A549 (cell line): Measurements from ENCODE around the gene SYCN.

ENCODE experiments used
- BHLHE40 ChIP-seq: IDR thresholded peaks from 2 replicates; pipeline ENCODE4 v1.6.1; 2012; ENCODE audit warnings: low read depth, low read length, inconsistent platforms
- CHD2 ChIP-seq: fragments of 150-350 bp; IDR thresholded peaks from 2 replicates; pipeline ENCODE4 v1.6.1; 2014; ENCODE audit warnings: low read length; ENCODE audit not compliant: partially characterized antibody
- KDM1A ChIP-seq: fragments of 200-600 bp; sonication (generic); IDR thresholded peaks from 2 replicates; pipeline ENCODE4 v1.6.1; 2016; ENCODE audit warnings: low read depth, mild to moderate bottlenecking
- POLR2A ChIP-seq: IDR thresholded peaks from 2 replicates; pipeline ENCODE4 v1.6.1; 2012; ENCODE audit warnings: mild to moderate bottlenecking, low read length
- POLR2AphosphoS2 ChIP-seq: conservative IDR thresholded peaks from 2 replicates; pipeline ENCODE4 v1.6.1; 2012; ENCODE audit warnings: low read length, improper control_type of control experiment, inconsistent platforms
- TF ChIP-seq, protein P1 (sequence below): fragments of 200-600 bp; sonication (generic); IDR thresholded peaks from 2 replicates; pipeline ENCODE4 v1.6.1; 2016; ENCODE audit warnings: antibody characterized with exemption, mild to moderate bottlenecking, moderate library complexity
- TF ChIP-seq, protein P2 (sequence below): fragments of >200 bp; sonication (Bioruptor Twin); formaldehyde crosslinking; IDR thresholded peaks from 3 replicates; pipeline ENCODE4 v1.5.1; 2016
- TF ChIP-seq, protein P3 (sequence below): fragments of 450-650 bp; IDR thresholded peaks from 2 replicates; pipeline ENCODE4 v1.6.1; 2014; ENCODE audit warnings: antibody characterized with exemption
- TF ChIP-seq, protein P4 (sequence below): IDR thresholded peaks from 2 replicates; pipeline ENCODE4 v1.6.1; 2012
- TF ChIP-seq, protein P5 (sequence below): IDR thresholded peaks from 2 replicates; pipeline ENCODE4 v1.6.1; 2012

DNA sequence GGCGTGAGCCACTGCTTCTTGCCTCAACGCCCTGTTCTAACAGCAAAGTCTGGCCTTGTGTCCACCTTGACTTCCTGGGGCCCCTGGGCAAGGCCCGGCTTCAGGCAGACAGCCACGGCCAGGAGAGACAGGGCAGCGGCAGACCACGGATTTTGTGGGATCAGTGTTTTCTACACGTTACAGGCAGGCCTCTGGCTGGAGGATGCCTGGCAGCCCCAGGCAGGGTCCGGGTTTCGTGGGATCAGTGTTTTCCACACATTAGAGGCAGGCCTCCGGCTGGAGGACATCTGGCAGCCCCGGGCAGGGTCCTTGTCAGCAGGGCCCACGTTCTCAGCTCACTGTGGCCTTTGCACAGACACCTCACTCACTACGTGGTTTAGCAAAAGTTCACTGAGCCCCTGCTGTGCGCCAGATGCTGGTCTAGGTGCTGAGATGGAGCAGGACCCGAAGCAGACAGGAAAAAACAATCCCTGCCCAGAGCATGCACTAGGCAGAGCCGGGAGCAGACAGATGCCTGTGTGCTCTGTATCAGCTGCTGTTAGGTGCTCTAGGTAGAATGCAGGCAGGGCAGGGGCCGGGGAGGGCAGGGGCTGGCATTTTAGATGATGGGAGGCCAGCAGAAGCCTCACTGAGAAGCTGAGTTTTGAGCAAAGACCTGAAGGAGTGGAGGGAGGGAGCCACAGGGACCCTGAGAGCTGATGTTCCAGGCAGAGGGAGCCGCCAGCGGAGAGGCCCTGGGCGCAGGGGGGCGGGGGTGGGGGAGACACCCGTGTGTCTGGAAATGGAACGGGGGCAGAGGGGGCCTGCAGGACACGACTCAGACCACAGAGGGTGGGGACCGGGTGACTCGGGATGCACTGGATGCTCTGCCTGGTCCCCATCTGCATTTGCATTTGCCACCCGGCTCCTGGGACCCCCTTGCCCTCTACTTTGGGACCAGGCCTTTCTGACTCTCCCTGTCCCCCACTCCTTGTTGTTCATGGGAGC is 32.3 kb downstream of the SYCN start:
- TF ChIP-seq, protein P1, sequence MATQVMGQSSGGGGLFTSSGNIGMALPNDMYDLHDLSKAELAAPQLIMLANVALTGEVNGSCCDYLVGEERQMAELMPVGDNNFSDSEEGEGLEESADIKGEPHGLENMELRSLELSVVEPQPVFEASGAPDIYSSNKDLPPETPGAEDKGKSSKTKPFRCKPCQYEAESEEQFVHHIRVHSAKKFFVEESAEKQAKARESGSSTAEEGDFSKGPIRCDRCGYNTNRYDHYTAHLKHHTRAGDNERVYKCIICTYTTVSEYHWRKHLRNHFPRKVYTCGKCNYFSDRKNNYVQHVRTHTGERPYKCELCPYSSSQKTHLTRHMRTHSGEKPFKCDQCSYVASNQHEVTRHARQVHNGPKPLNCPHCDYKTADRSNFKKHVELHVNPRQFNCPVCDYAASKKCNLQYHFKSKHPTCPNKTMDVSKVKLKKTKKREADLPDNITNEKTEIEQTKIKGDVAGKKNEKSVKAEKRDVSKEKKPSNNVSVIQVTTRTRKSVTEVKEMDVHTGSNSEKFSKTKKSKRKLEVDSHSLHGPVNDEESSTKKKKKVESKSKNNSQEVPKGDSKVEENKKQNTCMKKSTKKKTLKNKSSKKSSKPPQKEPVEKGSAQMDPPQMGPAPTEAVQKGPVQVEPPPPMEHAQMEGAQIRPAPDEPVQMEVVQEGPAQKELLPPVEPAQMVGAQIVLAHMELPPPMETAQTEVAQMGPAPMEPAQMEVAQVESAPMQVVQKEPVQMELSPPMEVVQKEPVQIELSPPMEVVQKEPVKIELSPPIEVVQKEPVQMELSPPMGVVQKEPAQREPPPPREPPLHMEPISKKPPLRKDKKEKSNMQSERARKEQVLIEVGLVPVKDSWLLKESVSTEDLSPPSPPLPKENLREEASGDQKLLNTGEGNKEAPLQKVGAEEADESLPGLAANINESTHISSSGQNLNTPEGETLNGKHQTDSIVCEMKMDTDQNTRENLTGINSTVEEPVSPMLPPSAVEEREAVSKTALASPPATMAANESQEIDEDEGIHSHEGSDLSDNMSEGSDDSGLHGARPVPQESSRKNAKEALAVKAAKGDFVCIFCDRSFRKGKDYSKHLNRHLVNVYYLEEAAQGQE = no peak
- TF ChIP-seq BHLHE40 (no peak), CHD2 (no peak), POLR2A (no peak), POLR2AphosphoS2 (no peak), KDM1A (no peak)
- TF ChIP-seq, protein P2, sequence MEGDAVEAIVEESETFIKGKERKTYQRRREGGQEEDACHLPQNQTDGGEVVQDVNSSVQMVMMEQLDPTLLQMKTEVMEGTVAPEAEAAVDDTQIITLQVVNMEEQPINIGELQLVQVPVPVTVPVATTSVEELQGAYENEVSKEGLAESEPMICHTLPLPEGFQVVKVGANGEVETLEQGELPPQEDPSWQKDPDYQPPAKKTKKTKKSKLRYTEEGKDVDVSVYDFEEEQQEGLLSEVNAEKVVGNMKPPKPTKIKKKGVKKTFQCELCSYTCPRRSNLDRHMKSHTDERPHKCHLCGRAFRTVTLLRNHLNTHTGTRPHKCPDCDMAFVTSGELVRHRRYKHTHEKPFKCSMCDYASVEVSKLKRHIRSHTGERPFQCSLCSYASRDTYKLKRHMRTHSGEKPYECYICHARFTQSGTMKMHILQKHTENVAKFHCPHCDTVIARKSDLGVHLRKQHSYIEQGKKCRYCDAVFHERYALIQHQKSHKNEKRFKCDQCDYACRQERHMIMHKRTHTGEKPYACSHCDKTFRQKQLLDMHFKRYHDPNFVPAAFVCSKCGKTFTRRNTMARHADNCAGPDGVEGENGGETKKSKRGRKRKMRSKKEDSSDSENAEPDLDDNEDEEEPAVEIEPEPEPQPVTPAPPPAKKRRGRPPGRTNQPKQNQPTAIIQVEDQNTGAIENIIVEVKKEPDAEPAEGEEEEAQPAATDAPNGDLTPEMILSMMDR = no peak
- TF ChIP-seq, protein P3, sequence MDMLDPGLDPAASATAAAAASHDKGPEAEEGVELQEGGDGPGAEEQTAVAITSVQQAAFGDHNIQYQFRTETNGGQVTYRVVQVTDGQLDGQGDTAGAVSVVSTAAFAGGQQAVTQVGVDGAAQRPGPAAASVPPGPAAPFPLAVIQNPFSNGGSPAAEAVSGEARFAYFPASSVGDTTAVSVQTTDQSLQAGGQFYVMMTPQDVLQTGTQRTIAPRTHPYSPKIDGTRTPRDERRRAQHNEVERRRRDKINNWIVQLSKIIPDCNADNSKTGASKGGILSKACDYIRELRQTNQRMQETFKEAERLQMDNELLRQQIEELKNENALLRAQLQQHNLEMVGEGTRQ = no peak
- TF ChIP-seq, protein P4, sequence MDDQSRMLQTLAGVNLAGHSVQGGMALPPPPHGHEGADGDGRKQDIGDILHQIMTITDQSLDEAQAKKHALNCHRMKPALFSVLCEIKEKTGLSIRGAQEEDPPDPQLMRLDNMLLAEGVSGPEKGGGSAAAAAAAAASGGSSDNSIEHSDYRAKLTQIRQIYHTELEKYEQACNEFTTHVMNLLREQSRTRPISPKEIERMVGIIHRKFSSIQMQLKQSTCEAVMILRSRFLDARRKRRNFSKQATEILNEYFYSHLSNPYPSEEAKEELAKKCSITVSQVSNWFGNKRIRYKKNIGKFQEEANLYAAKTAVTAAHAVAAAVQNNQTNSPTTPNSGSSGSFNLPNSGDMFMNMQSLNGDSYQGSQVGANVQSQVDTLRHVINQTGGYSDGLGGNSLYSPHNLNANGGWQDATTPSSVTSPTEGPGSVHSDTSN = no peak
- TF ChIP-seq, protein P5, sequence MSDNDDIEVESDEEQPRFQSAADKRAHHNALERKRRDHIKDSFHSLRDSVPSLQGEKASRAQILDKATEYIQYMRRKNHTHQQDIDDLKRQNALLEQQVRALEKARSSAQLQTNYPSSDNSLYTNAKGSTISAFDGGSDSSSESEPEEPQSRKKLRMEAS = no peak
